Loucy (cell line): Measurements from ENCODE around the gene RTP3.

Source experiments
- H2AFZ ChIP-seq: fragments of 200-600 bp; sonication (generic); 2 replicates; pipeline ENCODE4 v1.6.0; 2016; ENCODE audit warnings: antibody characterized with exemption, mild to moderate bottlenecking, low read length, moderate library complexity
- H3F3A ChIP-seq: fragments of 200-600 bp; 2 replicates; pipeline ENCODE4 v1.6.0; 2016; ENCODE audit warnings: antibody characterized with exemption, low read depth, mild to moderate bottlenecking
- H3K27me3 ChIP-seq: fragments of 200-600 bp; sonication (generic); 2 replicates; pipeline ENCODE4 v1.6.1; 2014; ENCODE audit warnings: low read length, mild to moderate bottlenecking; ENCODE audit not compliant: insufficient read depth, poor library complexity, severe bottlenecking
- H3K36me3 ChIP-seq: fragments of 200-600 bp; sonication (generic); 2 replicates; pipeline ENCODE4 v1.6.1; 2016; ENCODE audit warnings: low read length; ENCODE audit not compliant: insufficient read depth
- H3K4me1 ChIP-seq: fragments of 200-600 bp; sonication (generic); 2 replicates; pipeline ENCODE4 v1.5.1; 2014; ENCODE audit warnings: low read length, mild to moderate bottlenecking; ENCODE audit not compliant: insufficient read depth, poor library complexity, severe bottlenecking
- H3K4me2 ChIP-seq: fragments of 200-600 bp; sonication (generic); 2 replicates; pipeline ENCODE4 v1.6.0; 2014; ENCODE audit warnings: antibody characterized with exemption, low read length, low read depth, mild to moderate bottlenecking; ENCODE audit not compliant: poor library complexity, severe bottlenecking
- H3K4me3 ChIP-seq: fragments of 200-600 bp; sonication (generic); 2 replicates; pipeline ENCODE4 v1.5.1; 2014; ENCODE audit warnings: low read length, mild to moderate bottlenecking, mixed read lengths; ENCODE audit not compliant: poor library complexity, severe bottlenecking
- H3K79me2 ChIP-seq: fragments of 200-600 bp; sonication (generic); 2 replicates; pipeline ENCODE4 v1.6.1; 2014; ENCODE audit warnings: low read length; ENCODE audit not compliant: insufficient read depth
- H3K9ac ChIP-seq: fragments of 200-600 bp; sonication (generic); 2 replicates; pipeline ENCODE4 v1.6.0; 2014; ENCODE audit warnings: mild to moderate bottlenecking, low read depth, low read length, moderate library complexity; ENCODE audit not compliant: poor library complexity, severe bottlenecking
- H3K9me2 ChIP-seq: fragments of 200-600 bp; sonication (generic); replicated peaks from 2 replicates; pipeline ENCODE4 v1.6.1; 2016; ENCODE audit warnings: low read depth, low read length, mixed read lengths
- H3K9me3 ChIP-seq: fragments of 200-600 bp; sonication (generic); 2 replicates; pipeline ENCODE4 v1.6.1; 2014; ENCODE audit warnings: mild to moderate bottlenecking, antibody characterized with exemption, low read length, low read depth; ENCODE audit not compliant: insufficient read depth
- H4K20me1 ChIP-seq: fragments of 200-600 bp; sonication (generic); 2 replicates; pipeline ENCODE4 v1.6.0; 2014; ENCODE audit warnings: antibody characterized with exemption, low read length, mild to moderate bottlenecking; ENCODE audit not compliant: insufficient read depth, poor library complexity, severe bottlenecking
- CTCF ChIP-seq: fragments of 200-600 bp; sonication (generic); conservative IDR thresholded peaks from 2 replicates; pipeline ENCODE4 v1.5.1; 2014; ENCODE audit warnings: mild to moderate bottlenecking, antibody characterized with exemption, low read length
- EZH2phosphoT487 ChIP-seq: fragments of 200-600 bp; IDR thresholded peaks from 2 replicates; pipeline ENCODE4 v1.6.1; 2018; ENCODE audit warnings: antibody characterized with exemption, mild to moderate bottlenecking, moderate library complexity, borderline replicate concordance

RTP3 gene

GRCh38 chr3:46478341-46478740 lies 19.4 kb upstream of the RTP3 start:
- Histone ChIP-seq H3K9me3 (no peaks in the 10 kb centered on the region), H3K4me3 (no peak overlapping the region), H2AFZ (no peak overlapping the region), H4K20me1 (no peaks in the 10 kb centered on the region), H3F3A (no peaks in the 10 kb centered on the region), H3K27me3 (no peaks in the 10 kb centered on the region), H3K9ac (no peak overlapping the region), H3K4me2 (no peak overlapping the region), H3K79me2 (no peaks in the 10 kb centered on the region), H3K36me3 (no peaks in the 10 kb centered on the region), H3K9me2 (no peaks in the 10 kb centered on the region), H3K4me1 (no peaks in the 10 kb centered on the region)
- no peak for TF ChIP-seq EZH2phosphoT487
- TF ChIP-seq CTCF = no peak

GRCh38 chr3:46479021-46479420 lies 18.8 kb upstream of the RTP3 start:
- Histone ChIP-seq H3K27me3 (no peaks in the 10 kb centered on the region), H4K20me1 (no peaks in the 10 kb centered on the region), H3K79me2 (no peaks in the 10 kb centered on the region), H3F3A (no peaks in the 10 kb centered on the region), H3K4me1 (no peaks in the 10 kb centered on the region), H3K4me2 (no peak overlapping the region), H3K9me2 (no peaks in the 10 kb centered on the region), H3K9ac (no peak overlapping the region), H3K9me3 (no peaks in the 10 kb centered on the region), H3K36me3 (no peaks in the 10 kb centered on the region), H2AFZ (no peak overlapping the region), H3K4me3 (no peak overlapping the region)
- TF ChIP-seq CTCF (no peak), EZH2phosphoT487 (no peak)

- no peaks in the 10 kb centered on the region for H3K79me2 ChIP-seq
- no peak overlapping the region for H3K4me2 ChIP-seq
- no peaks in the 10 kb centered on the region for H3K4me1 ChIP-seq
- TF ChIP-seq CTCF (no peak), EZH2phosphoT487 (no peak)
- H4K20me1 ChIP-seq = no peaks in the 10 kb centered on the region
- H3K9me3 ChIP-seq = no peaks in the 10 kb centered on the region
- no peaks in the 10 kb centered on the region for H3K9me2 ChIP-seq
- no peaks in the 10 kb centered on the region for H3K36me3 ChIP-seq
- H2AFZ ChIP-seq = no peak overlapping the region
- H3K9ac ChIP-seq = no peak overlapping the region
- H3K4me3 ChIP-seq = no peak overlapping the region
- H3F3A ChIP-seq = no peaks in the 10 kb centered on the region
- H3K27me3 ChIP-seq = no peaks in the 10 kb centered on the region
Observed at GRCh38 chr3:46479696-46480095, 18.1 kb upstream of the RTP3 start.
